Fibroblast of skin of abdomen (primary cell): ENCODE data around the gene MYBL2. TPM values are rescaled to one million over a fixed set of nuclear protein-coding genes. Genes with fewer than 3 reads are reported as not detected.
"Not testable (repeated sequence)": the region's sequence is repeated elsewhere in the genome, so short reads cannot be mapped to it uniquely, and the experiment has no call there.

ENCODE experiments used
- DNase-seq: peaks from one replicate; pipeline ENCODE4 v3.0.0-alpha.2; 2013
- polyA plus RNA-seq, 2 experiments: library from polyadenylated mRNA; unstranded; fragments of 120-200 nt; gene quantifications; one replicate each; pipeline ENCODE4 v1.2.1, GENCODE V29; 2013; ENCODE audit not compliant: insufficient read length in 2 of 2

MYBL2 gene
- 40.1 TPM for polyA plus RNA-seq (2013, experiment 1 of 2; ENCODE audit: insufficient read length)
- 40.1 TPM for polyA plus RNA-seq (2013, experiment 2 of 2; ENCODE audit: insufficient read length)

- peak; percentile 57 for DNase-seq
Measured at GRCh38 chr20:43666376-43667328, at the start of gene MYBL2. Gene MYBL2, plus strand, starts transcription at chr20:43667114. Its CDS starts 170 bp downstream, at chr20:43667284.

GRCh38 chr20:43631598-43631997 is 35.3 kb upstream of the MYBL2 start:
- DNase-seq: no peak

GRCh38 chr20:43636429-43636828 is 30.5 kb upstream of the MYBL2 start:
- no peak for DNase-seq

GRCh38 chr20:43642548-43642947 is 24.4 kb upstream of the MYBL2 start:
- no peak for DNase-seq

GRCh38 chr20:43650997-43651525 is 15.9 kb upstream of the MYBL2 start:
- no peak for DNase-seq

- DNase-seq: not testable (repeated sequence)
Measured at GRCh38 chr20:43651650-43652184, 15.2 kb upstream of the MYBL2 start.

GRCh38 chr20:43653966-43654365 is 12.9 kb upstream of the MYBL2 start:
- DNase-seq: no peak

- DNase-seq: not testable (repeated sequence)
Measured at GRCh38 chr20:43655176-43655575, 11.7 kb upstream of the MYBL2 start.

GRCh38 chr20:43655937-43656336 is 11.0 kb upstream of the MYBL2 start:
- DNase-seq: no peak

GRCh38 chr20:43658069-43658722 is 8.7 kb upstream of the MYBL2 start:
- peak; percentile 25 for DNase-seq

- no peak for DNase-seq
Measured at GRCh38 chr20:43658723-43659419, 8.0 kb upstream of the MYBL2 start.

- DNase-seq: no peak
Measured at GRCh38 chr20:43662943-43663655, 3.8 kb upstream of the MYBL2 start.

GRCh38 chr20:43665466-43666176 is 1.3 kb upstream of the MYBL2 start:
- DNase-seq: no peak

GRCh38 chr20:43667341-43668132 is 623 bp downstream of the MYBL2 start:
- peak; percentile 17 for DNase-seq

- peak; percentile 12 for DNase-seq
Measured at GRCh38 chr20:43669332-43669731, 2.4 kb downstream of the MYBL2 start.

GRCh38 chr20:43670423-43670822 is 3.5 kb downstream of the MYBL2 start:
- no peak for DNase-seq

GRCh38 chr20:43676368-43676767 is 9.5 kb downstream of the MYBL2 start:
- DNase-seq: no peak

- DNase-seq: no peak
Measured at GRCh38 chr20:43680981-43681380, 14.1 kb downstream of the MYBL2 start.

- DNase-seq: no peak
Measured at GRCh38 chr20:43681468-43681942, 14.6 kb downstream of the MYBL2 start.

- DNase-seq: no peak
Measured at GRCh38 chr20:43681991-43682410, 15.1 kb downstream of the MYBL2 start.
